CD14-positive monocyte (primary cell): ENCODE results near the gene PCGF1. TPM values are rescaled to one million over a fixed set of nuclear protein-coding genes. Genes with fewer than 3 reads are reported as not detected.
A peak's percentile ranks its signal among the peaks of the same experiment; 100 is the strongest.

Experiments used
- DNase-seq, 3 donors: peaks; one replicate each; pipeline ENCODE4 v3.0.0-alpha.2; 2011 to 2022
- H2AFZ ChIP-seq: 2 replicates; pipeline ENCODE4 v1.6.0; 2012; ENCODE audit warnings: mild to moderate bottlenecking, low read depth, low read length, inconsistent platforms; ENCODE audit not compliant: insufficient read depth, poor library complexity, severe bottlenecking
- H3K27ac ChIP-seq, 2 donors: 1 replicate in 1 of 2; 2 replicates in 1 of 2; pipeline ENCODE4 v1.5.1; 2012 to 2013; ENCODE audit warnings: low read length in 2 of 2, control low read depth in 1 of 2, inconsistent platforms in 1 of 2, low read depth in 1 of 2, mild to moderate bottlenecking in 1 of 2
- H3K27me3 ChIP-seq, 2 donors: one replicate each; pipeline versions ENCODE4 v1.6.0 to v1.6.1; 2011 to 2013; ENCODE audit warnings: low read length in 2 of 2; ENCODE audit not compliant: control insufficient read depth in 2 of 2, insufficient read depth in 2 of 2
- H3K36me3 ChIP-seq, 2 donors: replicated peaks in 1 of 2; 1 replicate in 1 of 2; 2 replicates in 1 of 2; pipeline versions ENCODE4 v1.5.1 to v1.6.1; 2012 to 2013; ENCODE audit warnings: low read length in 2 of 2, control low read depth in 1 of 2, inconsistent platforms in 1 of 2, mild to moderate bottlenecking in 1 of 2; ENCODE audit not compliant: insufficient read depth in 2 of 2, control insufficient read depth in 1 of 2
- H3K4me1 ChIP-seq, 2 donors: 1 replicate in 1 of 2; 2 replicates in 1 of 2; pipeline versions ENCODE4 v1.5.1 to v1.6.1; 2012 to 2013; ENCODE audit warnings: low read length in 2 of 2, control low read depth in 1 of 2, inconsistent platforms in 1 of 2, mild to moderate bottlenecking in 1 of 2, moderate library complexity in 1 of 2; ENCODE audit not compliant: insufficient read depth in 2 of 2, control insufficient read depth in 1 of 2
- H3K4me2 ChIP-seq: replicated peaks from 2 replicates; pipeline ENCODE3; 2012; ENCODE audit warnings: low read length, moderate library complexity, mild to moderate bottlenecking; ENCODE audit not compliant: poor library complexity, severe bottlenecking; ENCODE audit errors: extremely low read depth
- H3K4me3 ChIP-seq, 3 experiments: fragments of 200-600 bp in 1 of 3; sonication (generic) in 1 of 3; replicated peaks in 1 of 3; 1 replicate in 2 of 3; 2 replicates in 1 of 3; pipeline ENCODE4 v1.5.1; 2011 to 2013; ENCODE audit warnings: low read length in 3 of 3, mild to moderate bottlenecking in 3 of 3, control low read depth in 2 of 3, low read depth in 2 of 3, inconsistent platforms in 1 of 3, moderate library complexity in 1 of 3
- H3K79me2 ChIP-seq: 2 replicates; pipeline ENCODE4 v1.6.0; 2012; ENCODE audit warnings: mild to moderate bottlenecking, control low read depth, inconsistent platforms, low read length, moderate library complexity; ENCODE audit not compliant: insufficient read depth
- H3K9ac ChIP-seq: 2 replicates; pipeline ENCODE4 v1.6.0; 2017; ENCODE audit warnings: low read length, mild to moderate bottlenecking; ENCODE audit not compliant: insufficient read depth, poor library complexity, severe bottlenecking
- H3K9me3 ChIP-seq, 2 donors: replicated peaks in 1 of 2; 1 replicate in 1 of 2; 2 replicates in 1 of 2; pipeline versions ENCODE4 v1.5.1 to v1.6.1; 2012 to 2013; ENCODE audit warnings: low read length in 2 of 2, control low read depth in 1 of 2; ENCODE audit not compliant: control insufficient read depth in 1 of 2, insufficient read depth in 1 of 2
- H4K20me1 ChIP-seq: 2 replicates; pipeline ENCODE4 v1.6.0; 2012; ENCODE audit warnings: mild to moderate bottlenecking, low read length, control low read depth, moderate library complexity; ENCODE audit not compliant: insufficient read depth
- H3K27ac Mint-ChIP-seq, 7 donors: one replicate each; pipeline ENCODE4 v1.8.0; 2020; ENCODE audit warnings: mild to moderate bottlenecking in 7 of 7, mixed read lengths in 7 of 7, moderate library complexity in 6 of 7, inconsistent platforms in 2 of 7
- H3K27me3 Mint-ChIP-seq, 3 donors: one replicate each; pipeline ENCODE4 v1.8.0; 2021 to 2022; ENCODE audit warnings: low read depth in 3 of 3, mild to moderate bottlenecking in 3 of 3, mixed read lengths in 3 of 3, moderate library complexity in 3 of 3, inconsistent platforms in 1 of 3
- H3K36me3 Mint-ChIP-seq, 2 donors: one replicate each; pipeline ENCODE4 v1.8.0; 2020; ENCODE audit warnings: mixed read lengths in 2 of 2, inconsistent platforms in 1 of 2, mild to moderate bottlenecking in 1 of 2
- H3K4me1 Mint-ChIP-seq: one replicate; pipeline ENCODE4 v1.8.0; 2020; ENCODE audit warnings: mild to moderate bottlenecking, mixed read lengths
- H3K4me3 Mint-ChIP-seq, 2 donors: one replicate each; pipeline ENCODE4 v1.8.0; 2020; ENCODE audit warnings: mild to moderate bottlenecking in 2 of 2, mixed read lengths in 2 of 2, moderate library complexity in 1 of 2
- H3K9me3 Mint-ChIP-seq, 7 donors: one replicate each; pipeline ENCODE4 v1.8.0; 2020 to 2022; ENCODE audit warnings: mixed read lengths in 7 of 7, mild to moderate bottlenecking in 6 of 7, moderate library complexity in 6 of 7, inconsistent platforms in 2 of 7
- CTCF ChIP-seq: fragments of 200-600 bp; IDR thresholded peaks from one replicate; pipeline ENCODE4 v1.8.0; 2022; ENCODE audit warnings: antibody characterized with exemption, mild to moderate bottlenecking
- WGBS: methylation state at CpG from one replicate; pipeline ENCODE4 v1.1.5; 2013; ENCODE audit warnings: missing lambda C conversion rate; ENCODE audit not compliant: insufficient coverage; 5-methylcytosine and 5-hydroxymethylcytosine counted together
- intact Hi-C, 2 donors: fragments of 100-400 bp; cut with micrococcal nuclease; formaldehyde crosslinking; loops; one replicate each; pipeline versions ENCODE4 v1.15.0 to v1.15.1; 2023
- polyA plus RNA-seq, 3 donors: library from polyadenylated mRNA; depleted of rRNA in 1 of 3; unstranded in 2 of 3; stranded (reverse) in 1 of 3; fragments of 300-500 nt in 2 of 3; fragments of >200 nt in 1 of 3; fragmentation: Illumina TruSeq in 2 of 3; gene quantifications; 1 replicate in 2 of 3; 2 replicates in 1 of 3; pipeline ENCODE4 v1.2.3, GENCODE V29; 2012 to 2021

PCGF1 gene
- polyA plus RNA-seq, 3 donors: 18.0 to 30.5 (median 20.5) TPM

- Histone ChIP-seq H3K27ac (peak overlapping the region in 1 of 2 donors; percentile 93), H3K4me3 (peak overlapping the region; percentile 51 to 86 (median 53)), H3K79me2 (peaks cover 13% of the 10 kb centered on the region), H3K36me3 (peaks cover 19 to 24% of the 10 kb centered on the region in 2 donors), H3K4me1 (peaks cover 14 to 23% of the 10 kb centered on the region in 2 donors), H3K27me3 (no peaks in the 10 kb centered on the region), H3K9me3 (no peaks in the 10 kb centered on the region), H3K9ac (peak overlapping the region; percentile 79), H4K20me1 (peaks cover 6% of the 10 kb centered on the region), H3K4me2 (peak overlapping the region; percentile 94), H2AFZ (peak overlapping the region; percentile 83)
- WGBS: 18% methylated on average over 11 of the region's 13 CpGs
- Mint-ChIP-seq H3K27me3 (no peaks in the 10 kb centered on the region), H3K4me1 (peaks cover 27% of the 10 kb centered on the region), H3K27ac (peak overlapping the region in 4 of 7 donors; percentile 43 to 75 (median 70)), H3K9me3 (peaks cover 0 to 3% (median 0%) of the 10 kb centered on the region in 7 donors), H3K4me3 (peak overlapping the region; percentile 91 to 97), H3K36me3 (peaks cover 18 to 24% of the 10 kb centered on the region in 2 donors)
- no peak for TF ChIP-seq CTCF
- intact Hi-C loops: no loop called here
- no peak for DNase-seq
Observed at GRCh38 chr2:74464406-74464805, 43.1 kb downstream of the PCGF1 start.

GRCh38 chr2:74462786-74463105 is 44.7 kb downstream of the PCGF1 start:
- no peak for TF ChIP-seq CTCF
- intact Hi-C loops: no loop called here

More at GRCh38 chr2:74462786-74463105, 44.7 kb downstream of the PCGF1 start:
- Histone ChIP-seq H3K27ac (no peak overlapping the region), H2AFZ (no peak overlapping the region), H3K4me1 (peaks cover 24 to 33% of the 10 kb centered on the region in 2 donors), H3K27me3 (no peaks in the 10 kb centered on the region), H3K4me3 (no peak overlapping the region), H3K9me3 (no peaks in the 10 kb centered on the region), H3K4me2 (no peak overlapping the region), H3K36me3 (peaks cover 19 to 24% of the 10 kb centered on the region in 2 donors), H3K79me2 (peaks cover 20% of the 10 kb centered on the region), H3K9ac (no peak overlapping the region), H4K20me1 (peaks cover 6% of the 10 kb centered on the region)
- Mint-ChIP-seq H3K4me3 (peak overlapping the region in 1 of 2 donors; percentile 25), H3K4me1 (peaks cover 36% of the 10 kb centered on the region), H3K27ac (peak overlapping the region in 1 of 7 donors; percentile 15), H3K27me3 (peaks cover 0 to 2% (median 0%) of the 10 kb centered on the region in 3 donors), H3K36me3 (peaks cover 18 to 24% of the 10 kb centered on the region in 2 donors), H3K9me3 (peaks cover 0 to 3% (median 0%) of the 10 kb centered on the region in 7 donors)
- 100% methylated on average over 4 of the region's 4 CpGs for WGBS
- DNase-seq: no peak
